AG09319 (cell line): ENCODE measurements around the gene ST3GAL5.

Experiments used
- DNase-seq: peaks from one replicate; pipeline ENCODE4 v3.0.0-alpha.2; 2010; ENCODE audit warnings: low read depth; ENCODE audit errors: extremely low read depth
- TF ChIP-seq, protein P1 (sequence below): IDR thresholded peaks from 2 replicates; pipeline ENCODE4 v1.5.1; 2011; ENCODE audit warnings: low read depth, mild to moderate bottlenecking, inconsistent platforms, low read length, moderate library complexity

ST3GAL5 gene

GRCh38 chr2:85806358-85807118 lies 82.3 kb downstream of the ST3GAL5 start:
- DNase-seq: no peak

DNA sequence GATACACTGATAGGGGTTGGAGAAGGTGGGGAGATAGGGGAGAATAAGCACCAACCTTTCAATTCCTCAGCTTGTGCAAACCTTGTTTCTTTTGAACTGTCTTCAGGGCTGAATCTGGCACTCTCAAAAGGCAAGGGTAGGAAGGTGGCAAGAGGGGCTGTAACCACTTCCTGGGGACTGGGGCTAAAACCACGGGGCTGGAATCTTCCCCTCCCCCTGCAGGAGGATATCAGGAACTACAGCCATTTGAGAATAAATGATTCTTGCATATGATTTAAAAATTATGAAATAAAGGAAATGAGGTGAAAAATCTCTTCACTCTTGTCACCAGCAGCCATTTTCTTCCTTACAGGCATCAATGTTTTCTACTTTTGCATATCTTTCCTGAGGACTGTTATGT lies 84.2 kb downstream of the ST3GAL5 start:
- TF ChIP-seq, protein P1, sequence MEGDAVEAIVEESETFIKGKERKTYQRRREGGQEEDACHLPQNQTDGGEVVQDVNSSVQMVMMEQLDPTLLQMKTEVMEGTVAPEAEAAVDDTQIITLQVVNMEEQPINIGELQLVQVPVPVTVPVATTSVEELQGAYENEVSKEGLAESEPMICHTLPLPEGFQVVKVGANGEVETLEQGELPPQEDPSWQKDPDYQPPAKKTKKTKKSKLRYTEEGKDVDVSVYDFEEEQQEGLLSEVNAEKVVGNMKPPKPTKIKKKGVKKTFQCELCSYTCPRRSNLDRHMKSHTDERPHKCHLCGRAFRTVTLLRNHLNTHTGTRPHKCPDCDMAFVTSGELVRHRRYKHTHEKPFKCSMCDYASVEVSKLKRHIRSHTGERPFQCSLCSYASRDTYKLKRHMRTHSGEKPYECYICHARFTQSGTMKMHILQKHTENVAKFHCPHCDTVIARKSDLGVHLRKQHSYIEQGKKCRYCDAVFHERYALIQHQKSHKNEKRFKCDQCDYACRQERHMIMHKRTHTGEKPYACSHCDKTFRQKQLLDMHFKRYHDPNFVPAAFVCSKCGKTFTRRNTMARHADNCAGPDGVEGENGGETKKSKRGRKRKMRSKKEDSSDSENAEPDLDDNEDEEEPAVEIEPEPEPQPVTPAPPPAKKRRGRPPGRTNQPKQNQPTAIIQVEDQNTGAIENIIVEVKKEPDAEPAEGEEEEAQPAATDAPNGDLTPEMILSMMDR: peak; percentile 54
- DNase-seq: no peak

More at GRCh38 chr2:85806358-85807118, 82.3 kb downstream of the ST3GAL5 start:
- TF ChIP-seq, protein P1: no peak

DNA sequence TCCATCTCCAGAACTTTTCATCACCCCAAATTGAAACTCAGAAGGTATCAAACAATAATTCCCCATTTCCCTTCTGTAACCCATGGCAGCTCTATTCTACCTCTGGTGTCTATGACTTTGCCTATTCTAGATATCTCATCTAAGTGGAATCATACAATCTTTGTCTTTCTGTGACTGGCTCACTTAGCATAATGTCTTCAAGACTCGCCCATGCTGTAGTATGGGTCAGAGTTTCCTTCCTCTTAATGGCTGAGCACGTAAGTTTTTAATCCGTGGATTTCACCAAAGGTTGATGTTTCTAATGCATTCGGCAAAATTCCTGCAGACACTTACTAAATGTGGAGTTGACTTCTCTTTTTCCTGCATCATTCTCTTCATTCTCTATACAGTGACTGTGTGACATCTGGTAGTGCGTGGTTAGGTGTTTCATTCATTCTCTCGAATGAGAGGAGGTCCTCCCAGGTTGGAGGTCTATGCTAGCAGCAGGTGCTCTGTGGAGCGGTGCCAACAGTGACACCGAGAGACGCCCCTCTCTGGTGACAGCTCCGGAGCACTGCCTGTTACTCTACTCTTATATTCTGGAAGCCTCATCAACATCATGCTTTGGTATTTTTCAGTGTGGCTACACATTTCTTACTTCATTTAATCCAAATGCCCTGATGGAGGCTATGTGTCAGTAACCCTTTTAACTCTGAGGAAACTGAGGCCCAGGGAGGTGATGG lies 84.9 kb downstream of the ST3GAL5 start:
- no peak for DNase-seq
- TF ChIP-seq, protein P1: no peak

- no peak for DNase-seq
- TF ChIP-seq, protein P1: no peak
Measured at GRCh38 chr2:85802354-85803103, 86.3 kb downstream of the ST3GAL5 start.

- DNase-seq: no peak
- TF ChIP-seq, protein P1: no peak
Measured at GRCh38 chr2:85801871-85802270, 86.9 kb downstream of the ST3GAL5 start.

- TF ChIP-seq, protein P1: no peak
- DNase-seq: no peak
Measured at GRCh38 chr2:85800586-85800985, 88.2 kb downstream of the ST3GAL5 start.
